ENCODE measurements around the gene ALAD.

GRCh38 chr9:113431191-113431590, 30.1 kb upstream of the ALAD start:
- TF ChIP-seq CTCF (IDR thresholded peaks at IDR 0.05; ENCODE audit: low read depth, low read length, poor library complexity, severe bottlenecking) (no peak), EZH2phosphoT487 (IDR thresholded peaks at IDR 0.05; ENCODE audit: borderline replicate concordance, low read length) (no peak)

Data from DOHH2 (cell line).